ENCODE measurements around the gene PTGR3.

- TF ChIP-seq, protein P1, sequence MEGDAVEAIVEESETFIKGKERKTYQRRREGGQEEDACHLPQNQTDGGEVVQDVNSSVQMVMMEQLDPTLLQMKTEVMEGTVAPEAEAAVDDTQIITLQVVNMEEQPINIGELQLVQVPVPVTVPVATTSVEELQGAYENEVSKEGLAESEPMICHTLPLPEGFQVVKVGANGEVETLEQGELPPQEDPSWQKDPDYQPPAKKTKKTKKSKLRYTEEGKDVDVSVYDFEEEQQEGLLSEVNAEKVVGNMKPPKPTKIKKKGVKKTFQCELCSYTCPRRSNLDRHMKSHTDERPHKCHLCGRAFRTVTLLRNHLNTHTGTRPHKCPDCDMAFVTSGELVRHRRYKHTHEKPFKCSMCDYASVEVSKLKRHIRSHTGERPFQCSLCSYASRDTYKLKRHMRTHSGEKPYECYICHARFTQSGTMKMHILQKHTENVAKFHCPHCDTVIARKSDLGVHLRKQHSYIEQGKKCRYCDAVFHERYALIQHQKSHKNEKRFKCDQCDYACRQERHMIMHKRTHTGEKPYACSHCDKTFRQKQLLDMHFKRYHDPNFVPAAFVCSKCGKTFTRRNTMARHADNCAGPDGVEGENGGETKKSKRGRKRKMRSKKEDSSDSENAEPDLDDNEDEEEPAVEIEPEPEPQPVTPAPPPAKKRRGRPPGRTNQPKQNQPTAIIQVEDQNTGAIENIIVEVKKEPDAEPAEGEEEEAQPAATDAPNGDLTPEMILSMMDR (tag by site-specific recombination; IDR thresholded peaks at IDR 0.05) = peak; percentile 40; the same call in 1 of the 2 replicates
- TF ChIP-seq ZNF529 (tag by site-specific recombination; IDR thresholded peaks at IDR 0.05; ENCODE audit: insufficient replicate concordance) (no peak), ZNF274 (IDR thresholded peaks at IDR 0.05; ENCODE audit: low read length) (no peak), ZNF274 (tag by site-specific recombination; IDR thresholded peaks at IDR 0.05; ENCODE audit: borderline replicate concordance) (no peak), ZNF121 (tag by site-specific recombination; IDR thresholded peaks at IDR 0.05) (no peak), ZNF449 (tag by site-specific recombination; IDR thresholded peaks at IDR 0.05) (no peak), ZNF776 (tag by site-specific recombination; IDR thresholded peaks at IDR 0.05; ENCODE audit: borderline replicate concordance) (no peak), ZNF561 (tag by site-specific recombination; IDR thresholded peaks at IDR 0.05; ENCODE audit: borderline replicate concordance) (no peak), SP2 (tag by site-specific recombination; IDR thresholded peaks at IDR 0.05) (no peak), ZBTB48 (tag by site-specific recombination; IDR thresholded peaks at IDR 0.05) (no peak)
- TF ChIP-seq, protein P2, sequence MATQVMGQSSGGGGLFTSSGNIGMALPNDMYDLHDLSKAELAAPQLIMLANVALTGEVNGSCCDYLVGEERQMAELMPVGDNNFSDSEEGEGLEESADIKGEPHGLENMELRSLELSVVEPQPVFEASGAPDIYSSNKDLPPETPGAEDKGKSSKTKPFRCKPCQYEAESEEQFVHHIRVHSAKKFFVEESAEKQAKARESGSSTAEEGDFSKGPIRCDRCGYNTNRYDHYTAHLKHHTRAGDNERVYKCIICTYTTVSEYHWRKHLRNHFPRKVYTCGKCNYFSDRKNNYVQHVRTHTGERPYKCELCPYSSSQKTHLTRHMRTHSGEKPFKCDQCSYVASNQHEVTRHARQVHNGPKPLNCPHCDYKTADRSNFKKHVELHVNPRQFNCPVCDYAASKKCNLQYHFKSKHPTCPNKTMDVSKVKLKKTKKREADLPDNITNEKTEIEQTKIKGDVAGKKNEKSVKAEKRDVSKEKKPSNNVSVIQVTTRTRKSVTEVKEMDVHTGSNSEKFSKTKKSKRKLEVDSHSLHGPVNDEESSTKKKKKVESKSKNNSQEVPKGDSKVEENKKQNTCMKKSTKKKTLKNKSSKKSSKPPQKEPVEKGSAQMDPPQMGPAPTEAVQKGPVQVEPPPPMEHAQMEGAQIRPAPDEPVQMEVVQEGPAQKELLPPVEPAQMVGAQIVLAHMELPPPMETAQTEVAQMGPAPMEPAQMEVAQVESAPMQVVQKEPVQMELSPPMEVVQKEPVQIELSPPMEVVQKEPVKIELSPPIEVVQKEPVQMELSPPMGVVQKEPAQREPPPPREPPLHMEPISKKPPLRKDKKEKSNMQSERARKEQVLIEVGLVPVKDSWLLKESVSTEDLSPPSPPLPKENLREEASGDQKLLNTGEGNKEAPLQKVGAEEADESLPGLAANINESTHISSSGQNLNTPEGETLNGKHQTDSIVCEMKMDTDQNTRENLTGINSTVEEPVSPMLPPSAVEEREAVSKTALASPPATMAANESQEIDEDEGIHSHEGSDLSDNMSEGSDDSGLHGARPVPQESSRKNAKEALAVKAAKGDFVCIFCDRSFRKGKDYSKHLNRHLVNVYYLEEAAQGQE (tag by site-specific recombination; IDR thresholded peaks at IDR 0.05) = no peak
These were observed 35.7 kb upstream of the PTGR3 start for GRCh38 chr18:75244351-75245313.
